Breast epithelium (tissue), 3 donors: ENCODE data around the gene PIAS1.

Experiments
- POLR2A ChIP-seq: fragments of 450-650 bp; IDR thresholded peaks from one replicate; pipeline ENCODE4 v1.6.1; 2016; ENCODE audit warnings: antibody characterized with exemption, mild to moderate bottlenecking, moderate library complexity
- POLR2AphosphoS5 ChIP-seq, 3 donors: sonication (generic); formaldehyde crosslinking; IDR thresholded peaks; one replicate each; pipeline ENCODE4 v1.6.1; 2017; ENCODE audit warnings: antibody characterized with exemption in 3 of 3

DNA sequence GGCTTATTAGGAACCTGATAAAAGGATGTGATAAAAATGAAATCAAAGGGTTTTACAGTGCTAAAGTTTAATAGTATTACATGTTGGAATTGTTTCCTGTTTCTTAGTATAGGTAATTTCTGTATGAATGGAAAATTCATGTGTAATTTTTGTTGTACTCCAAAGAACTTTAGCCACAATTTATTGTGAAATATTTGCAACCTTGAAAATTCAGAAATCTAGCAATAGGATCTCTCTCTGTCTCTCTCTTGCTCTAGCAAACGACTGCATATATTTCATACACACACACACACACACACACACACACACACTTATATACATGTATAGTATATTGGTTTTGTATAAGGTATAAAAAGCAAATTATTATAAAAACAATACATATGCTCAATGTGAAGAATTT is 59.6 kb downstream of the PIAS1 start:
- TF ChIP-seq POLR2A (no peak), POLR2AphosphoS5 (IDR thresholded peaks at IDR 0.05) (no peak)
